ENCODE measurements around the gene SUB1.

GRCh38 chr5:32545102-32545800 is 40.1 kb upstream of the SUB1 start:
- TF ChIP-seq SP3 (tag by site-specific recombination; IDR thresholded peaks at IDR 0.05) (no peak), ZNF791 (tag by site-specific recombination; IDR thresholded peaks at IDR 0.05) (no peak), ZBTB7A (tag by site-specific recombination; IDR thresholded peaks at IDR 0.05; ENCODE audit: low read depth) (no peak), ZNF530 (tag by site-specific recombination; IDR thresholded peaks at IDR 0.05; ENCODE audit: low read depth) (no peak), KLF10 (tag by site-specific recombination; IDR thresholded peaks at IDR 0.05) (no peak), ZNF639 (tag by site-specific recombination; IDR thresholded peaks at IDR 0.05) (no peak), ZBTB11 (tag by site-specific recombination; conservative IDR thresholded peaks at IDR 0.05; ENCODE audit: low read depth) (no peak), HIC1 (tag by site-specific recombination; IDR thresholded peaks at IDR 0.05) (no peak), ZNF311 (tag by site-specific recombination; IDR thresholded peaks at IDR 0.05; ENCODE audit: borderline replicate concordance) (no peak), ZNF624 (tag by site-specific recombination; IDR thresholded peaks at IDR 0.05) (no peak), PATZ1 (tag by site-specific recombination; IDR thresholded peaks at IDR 0.05) (no peak)
- TF ChIP-seq, protein P1, sequence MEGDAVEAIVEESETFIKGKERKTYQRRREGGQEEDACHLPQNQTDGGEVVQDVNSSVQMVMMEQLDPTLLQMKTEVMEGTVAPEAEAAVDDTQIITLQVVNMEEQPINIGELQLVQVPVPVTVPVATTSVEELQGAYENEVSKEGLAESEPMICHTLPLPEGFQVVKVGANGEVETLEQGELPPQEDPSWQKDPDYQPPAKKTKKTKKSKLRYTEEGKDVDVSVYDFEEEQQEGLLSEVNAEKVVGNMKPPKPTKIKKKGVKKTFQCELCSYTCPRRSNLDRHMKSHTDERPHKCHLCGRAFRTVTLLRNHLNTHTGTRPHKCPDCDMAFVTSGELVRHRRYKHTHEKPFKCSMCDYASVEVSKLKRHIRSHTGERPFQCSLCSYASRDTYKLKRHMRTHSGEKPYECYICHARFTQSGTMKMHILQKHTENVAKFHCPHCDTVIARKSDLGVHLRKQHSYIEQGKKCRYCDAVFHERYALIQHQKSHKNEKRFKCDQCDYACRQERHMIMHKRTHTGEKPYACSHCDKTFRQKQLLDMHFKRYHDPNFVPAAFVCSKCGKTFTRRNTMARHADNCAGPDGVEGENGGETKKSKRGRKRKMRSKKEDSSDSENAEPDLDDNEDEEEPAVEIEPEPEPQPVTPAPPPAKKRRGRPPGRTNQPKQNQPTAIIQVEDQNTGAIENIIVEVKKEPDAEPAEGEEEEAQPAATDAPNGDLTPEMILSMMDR (tag by site-specific recombination; IDR thresholded peaks at IDR 0.05) = no peak
- TF ChIP-seq, protein P2, sequence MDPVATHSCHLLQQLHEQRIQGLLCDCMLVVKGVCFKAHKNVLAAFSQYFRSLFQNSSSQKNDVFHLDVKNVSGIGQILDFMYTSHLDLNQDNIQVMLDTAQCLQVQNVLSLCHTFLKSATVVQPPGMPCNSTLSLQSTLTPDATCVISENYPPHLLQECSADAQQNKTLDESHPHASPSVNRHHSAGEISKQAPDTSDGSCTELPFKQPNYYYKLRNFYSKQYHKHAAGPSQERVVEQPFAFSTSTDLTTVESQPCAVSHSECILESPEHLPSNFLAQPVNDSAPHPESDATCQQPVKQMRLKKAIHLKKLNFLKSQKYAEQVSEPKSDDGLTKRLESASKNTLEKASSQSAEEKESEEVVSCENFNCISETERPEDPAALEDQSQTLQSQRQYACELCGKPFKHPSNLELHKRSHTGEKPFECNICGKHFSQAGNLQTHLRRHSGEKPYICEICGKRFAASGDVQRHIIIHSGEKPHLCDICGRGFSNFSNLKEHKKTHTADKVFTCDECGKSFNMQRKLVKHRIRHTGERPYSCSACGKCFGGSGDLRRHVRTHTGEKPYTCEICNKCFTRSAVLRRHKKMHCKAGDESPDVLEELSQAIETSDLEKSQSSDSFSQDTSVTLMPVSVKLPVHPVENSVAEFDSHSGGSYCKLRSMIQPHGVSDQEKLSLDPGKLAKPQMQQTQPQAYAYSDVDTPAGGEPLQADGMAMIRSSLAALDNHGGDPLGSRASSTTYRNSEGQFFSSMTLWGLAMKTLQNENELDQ (tag by site-specific recombination; IDR thresholded peaks at IDR 0.05; ENCODE audit: low read depth) = no peak
- TF ChIP-seq, protein P3, sequence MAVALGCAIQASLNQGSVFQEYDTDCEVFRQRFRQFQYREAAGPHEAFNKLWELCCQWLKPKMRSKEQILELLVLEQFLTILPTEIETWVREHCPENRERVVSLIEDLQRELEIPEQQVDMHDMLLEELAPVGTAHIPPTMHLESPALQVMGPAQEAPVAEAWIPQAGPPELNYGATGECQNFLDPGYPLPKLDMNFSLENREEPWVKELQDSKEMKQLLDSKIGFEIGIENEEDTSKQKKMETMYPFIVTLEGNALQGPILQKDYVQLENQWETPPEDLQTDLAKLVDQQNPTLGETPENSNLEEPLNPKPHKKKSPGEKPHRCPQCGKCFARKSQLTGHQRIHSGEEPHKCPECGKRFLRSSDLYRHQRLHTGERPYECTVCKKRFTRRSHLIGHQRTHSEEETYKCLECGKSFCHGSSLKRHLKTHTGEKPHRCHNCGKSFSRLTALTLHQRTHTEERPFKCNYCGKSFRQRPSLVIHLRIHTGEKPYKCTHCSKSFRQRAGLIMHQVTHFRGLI (tag by site-specific recombination; IDR thresholded peaks at IDR 0.05) = no peak
